Measurements from ENCODE around the gene SORBS1.

GRCh38 chr10:95363303-95363912 lies 197.8 kb downstream of the SORBS1 start:
- TF ChIP-seq CTCF (IDR thresholded peaks at IDR 0.05) (peak in 5 of 7 experiments; percentile 79 to 88 (median 85)), POLR2A (IDR thresholded peaks at IDR 0.05) (no peak), EP300 (IDR thresholded peaks at IDR 0.05) (no peak), POLR2AphosphoS5 (IDR thresholded peaks at IDR 0.05) (peak in 1 of 3 donors; percentile 41)
